ENCODE data around the gene CNIH3. TPM values are rescaled to one million over a fixed set of nuclear protein-coding genes. Genes with fewer than 3 reads are reported as not detected.

The CNIH3 gene
- total RNA-seq, 1 donor, result 3.6 TPM

- Histone ChIP-seq H3K27ac (ENCODE audit: low read depth, low read length) (no peak overlapping the region), H2AFZ (ENCODE audit: low read length) (peak overlapping the region; percentile 60), H3K27me3 (ENCODE audit: insufficient read depth, low read length) (no peaks in the 10 kb centered on the region), H3K4me2 (ENCODE audit: insufficient read depth, low read length) (no peak overlapping the region), H3K79me2 (ENCODE audit: insufficient read depth, low read length) (no peaks in the 10 kb centered on the region), H3K4me1 (ENCODE audit: insufficient read depth, low read length) (peaks cover 6% of the 10 kb centered on the region), H3K4me3 (ENCODE audit: insufficient read depth, low read length) (no peak overlapping the region), H4K20me1 (ENCODE audit: insufficient read depth, low read length) (no peaks in the 10 kb centered on the region), H3K9me3 (ENCODE audit: low read depth, low read length) (no peaks in the 10 kb centered on the region), H3K36me3 (ENCODE audit: insufficient read depth, low read length) (no peaks in the 10 kb centered on the region)
- no peak for DNase-seq (ENCODE audit: insufficient read length, low spot score, missing footprints)
- no peak for TF ChIP-seq CTCF (IDR thresholded peaks at IDR 0.05; ENCODE audit: extremely low read depth, low read depth, low read length)
Measured at GRCh38 chr1:224760163-224760562, 144.0 kb downstream of the CNIH3 start.

GRCh38 chr1:224761245-224761644 is 145.1 kb downstream of the CNIH3 start:
- no peak overlapping the region for H3K4me2 ChIP-seq (ENCODE audit: insufficient read depth, low read length)
- no peaks in the 10 kb centered on the region for H4K20me1 ChIP-seq (ENCODE audit: insufficient read depth, low read length)
- H3K4me3 ChIP-seq (ENCODE audit: insufficient read depth, low read length), result no peak overlapping the region
- no peak overlapping the region for H2AFZ ChIP-seq (ENCODE audit: low read length)
- no peaks in the 10 kb centered on the region for H3K9me3 ChIP-seq (ENCODE audit: low read depth, low read length)
- H3K4me1 ChIP-seq (ENCODE audit: insufficient read depth, low read length), result peaks cover 6% of the 10 kb centered on the region
- H3K36me3 ChIP-seq (ENCODE audit: insufficient read depth, low read length), result no peaks in the 10 kb centered on the region
- no peak for DNase-seq (ENCODE audit: insufficient read length, low spot score, missing footprints)
- H3K79me2 ChIP-seq (ENCODE audit: insufficient read depth, low read length), result no peaks in the 10 kb centered on the region
- H3K27ac ChIP-seq (ENCODE audit: low read depth, low read length), result no peak overlapping the region
- TF ChIP-seq CTCF (IDR thresholded peaks at IDR 0.05; ENCODE audit: extremely low read depth, low read depth, low read length), result no peak
- no peaks in the 10 kb centered on the region for H3K27me3 ChIP-seq (ENCODE audit: insufficient read depth, low read length)

- Histone ChIP-seq H4K20me1 (ENCODE audit: insufficient read depth, low read length) (no peaks in the 10 kb centered on the region), H3K79me2 (ENCODE audit: insufficient read depth, low read length) (no peaks in the 10 kb centered on the region), H2AFZ (ENCODE audit: low read length) (no peak overlapping the region), H3K36me3 (ENCODE audit: insufficient read depth, low read length) (no peaks in the 10 kb centered on the region), H3K4me1 (ENCODE audit: insufficient read depth, low read length) (peaks cover 6% of the 10 kb centered on the region), H3K27ac (ENCODE audit: low read depth, low read length) (no peak overlapping the region), H3K4me2 (ENCODE audit: insufficient read depth, low read length) (no peak overlapping the region), H3K4me3 (ENCODE audit: insufficient read depth, low read length) (no peak overlapping the region), H3K9me3 (ENCODE audit: low read depth, low read length) (no peaks in the 10 kb centered on the region), H3K27me3 (ENCODE audit: insufficient read depth, low read length) (peaks cover 4% of the 10 kb centered on the region)
- no peak for TF ChIP-seq CTCF (IDR thresholded peaks at IDR 0.05; ENCODE audit: extremely low read depth, low read depth, low read length)
- DNase-seq (ENCODE audit: insufficient read length, low spot score, missing footprints), result no peak
Measured at GRCh38 chr1:224762046-224762445, 145.9 kb downstream of the CNIH3 start.

GRCh38 chr1:224762701-224763100 is 146.6 kb downstream of the CNIH3 start:
- DNase-seq (ENCODE audit: insufficient read length, low spot score, missing footprints), result no peak
- no peaks in the 10 kb centered on the region for H3K79me2 ChIP-seq (ENCODE audit: insufficient read depth, low read length)
- H3K4me2 ChIP-seq (ENCODE audit: insufficient read depth, low read length), result no peak overlapping the region
- H3K4me3 ChIP-seq (ENCODE audit: insufficient read depth, low read length), result no peak overlapping the region
- no peaks in the 10 kb centered on the region for H3K36me3 ChIP-seq (ENCODE audit: insufficient read depth, low read length)
- H3K27me3 ChIP-seq (ENCODE audit: insufficient read depth, low read length), result peaks cover 10% of the 10 kb centered on the region
- H2AFZ ChIP-seq (ENCODE audit: low read length), result no peak overlapping the region
- H3K27ac ChIP-seq (ENCODE audit: low read depth, low read length), result no peak overlapping the region
- no peaks in the 10 kb centered on the region for H4K20me1 ChIP-seq (ENCODE audit: insufficient read depth, low read length)
- H3K9me3 ChIP-seq (ENCODE audit: low read depth, low read length), result no peaks in the 10 kb centered on the region
- H3K4me1 ChIP-seq (ENCODE audit: insufficient read depth, low read length), result peaks cover 6% of the 10 kb centered on the region
- TF ChIP-seq CTCF (IDR thresholded peaks at IDR 0.05; ENCODE audit: extremely low read depth, low read depth, low read length), result no peak
